C4-2B (cell line): ENCODE results near the gene DNM3.

Experiments
- ZFX ChIP-seq: fragments of 450-650 bp; IDR thresholded peaks from 2 replicates; pipeline ENCODE4 v1.6.1; 2017
- TF ChIP-seq, protein P1 (sequence below): fragments of 450-650 bp; conservative IDR thresholded peaks from 2 replicates; pipeline ENCODE4 v1.5.1; 2017; ENCODE audit warnings: mild to moderate bottlenecking

DNA sequence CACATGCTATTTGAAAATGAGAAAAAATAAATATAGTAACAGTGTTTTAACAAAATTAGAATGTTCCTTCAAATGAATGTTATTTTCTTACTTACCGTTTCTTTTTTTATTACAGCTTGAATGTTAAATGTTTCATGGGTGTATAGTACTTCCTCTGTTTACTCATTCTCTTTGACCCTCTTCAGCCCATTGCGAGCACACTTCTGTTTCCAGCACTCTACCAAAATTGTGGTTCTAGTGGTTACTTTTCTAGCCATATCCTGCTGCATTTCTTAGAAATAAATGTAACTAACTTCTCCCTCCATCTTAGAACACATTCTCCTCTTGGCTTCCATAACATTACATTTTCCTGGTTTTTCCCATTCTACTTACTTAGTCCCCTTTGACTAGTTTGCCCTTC, 389.2 kb downstream of the DNM3 start:
- TF ChIP-seq, protein P1, sequence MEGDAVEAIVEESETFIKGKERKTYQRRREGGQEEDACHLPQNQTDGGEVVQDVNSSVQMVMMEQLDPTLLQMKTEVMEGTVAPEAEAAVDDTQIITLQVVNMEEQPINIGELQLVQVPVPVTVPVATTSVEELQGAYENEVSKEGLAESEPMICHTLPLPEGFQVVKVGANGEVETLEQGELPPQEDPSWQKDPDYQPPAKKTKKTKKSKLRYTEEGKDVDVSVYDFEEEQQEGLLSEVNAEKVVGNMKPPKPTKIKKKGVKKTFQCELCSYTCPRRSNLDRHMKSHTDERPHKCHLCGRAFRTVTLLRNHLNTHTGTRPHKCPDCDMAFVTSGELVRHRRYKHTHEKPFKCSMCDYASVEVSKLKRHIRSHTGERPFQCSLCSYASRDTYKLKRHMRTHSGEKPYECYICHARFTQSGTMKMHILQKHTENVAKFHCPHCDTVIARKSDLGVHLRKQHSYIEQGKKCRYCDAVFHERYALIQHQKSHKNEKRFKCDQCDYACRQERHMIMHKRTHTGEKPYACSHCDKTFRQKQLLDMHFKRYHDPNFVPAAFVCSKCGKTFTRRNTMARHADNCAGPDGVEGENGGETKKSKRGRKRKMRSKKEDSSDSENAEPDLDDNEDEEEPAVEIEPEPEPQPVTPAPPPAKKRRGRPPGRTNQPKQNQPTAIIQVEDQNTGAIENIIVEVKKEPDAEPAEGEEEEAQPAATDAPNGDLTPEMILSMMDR = no peak
- TF ChIP-seq ZFX = no peak
